AG09309 (cell line): Measurements from ENCODE around the gene RAG2.

ENCODE experiments used
- DNase-seq: peaks from one replicate; pipeline ENCODE4 v3.0.0-alpha.2; 2010; ENCODE audit warnings: low read depth
- H3K4me3 ChIP-seq: 2 replicates; pipeline ENCODE4 v1.5.1; 2011; ENCODE audit warnings: mild to moderate bottlenecking, low read depth, low read length, moderate library complexity; ENCODE audit not compliant: control insufficient read depth
- CTCF ChIP-seq: IDR thresholded peaks from 2 replicates; pipeline ENCODE4 v1.5.1; 2011; ENCODE audit warnings: mild to moderate bottlenecking, low read depth, low read length, inconsistent platforms; ENCODE audit not compliant: insufficient read depth, control insufficient read depth; ENCODE audit errors: missing control alignments

RAG2 gene

GRCh38 chr11:36617543-36618362, 19.7 kb upstream of the RAG2 start:
- TF ChIP-seq CTCF = no peak
- DNase-seq = no peak
- H3K4me3 ChIP-seq = no peak overlapping the region

GRCh38 chr11:36615826-36616225, 17.8 kb upstream of the RAG2 start:
- H3K4me3 ChIP-seq = no peak overlapping the region
- no peak for TF ChIP-seq CTCF

GRCh38 chr11:36609383-36609782, 11.3 kb upstream of the RAG2 start:
- TF ChIP-seq CTCF = no peak
- DNase-seq = no peak
- no peak overlapping the region for H3K4me3 ChIP-seq

More at GRCh38 chr11:36615826-36616225, 17.8 kb upstream of the RAG2 start:
- no peak for DNase-seq

- DNase-seq = no peak
- TF ChIP-seq CTCF = no peak
- no peak overlapping the region for H3K4me3 ChIP-seq
These were observed 10.6 kb upstream of the RAG2 start for GRCh38 chr11:36608491-36609199.

GRCh38 chr11:36605221-36606216, 7.5 kb upstream of the RAG2 start:
- no peak for DNase-seq
- no peak overlapping the region for H3K4me3 ChIP-seq
- no peak for TF ChIP-seq CTCF

- no peak for DNase-seq
- TF ChIP-seq CTCF = no peak
These were observed 4.1 kb upstream of the RAG2 start for GRCh38 chr11:36602135-36602534.

More at GRCh38 chr11:36602135-36602534, 4.1 kb upstream of the RAG2 start:
- no peak overlapping the region for H3K4me3 ChIP-seq
